ENCODE measurements around the gene REPIN1.

DNA sequence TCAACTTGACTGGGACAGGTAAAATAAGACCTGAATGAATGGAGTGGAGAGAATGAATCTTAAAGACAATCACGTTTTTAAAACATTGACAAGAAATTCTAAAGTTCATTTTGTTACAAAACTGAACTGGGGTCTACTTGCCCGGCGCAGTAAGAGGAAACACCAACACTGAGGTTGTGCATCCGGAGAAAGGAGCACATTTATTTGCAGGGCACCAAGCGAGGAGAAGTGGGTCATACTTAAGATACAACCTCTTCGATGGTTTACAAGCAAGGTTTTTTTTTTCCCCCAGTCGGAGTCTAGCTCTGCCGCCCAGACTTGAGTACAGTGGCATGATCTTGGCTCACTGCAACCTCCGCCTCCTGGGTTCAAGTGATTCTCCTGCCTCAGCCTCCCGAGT lies 3.4 kb upstream of the REPIN1 start:
- no peak for TF ChIP-seq CTCF (IDR thresholded peaks at IDR 0.05; ENCODE audit: poor library complexity)
- TF ChIP-seq EZH2 (IDR thresholded peaks at IDR 0.05; ENCODE audit: borderline replicate concordance), result no peak
- TF ChIP-seq EZH2phosphoT487 (IDR thresholded peaks at IDR 0.05; ENCODE audit: low read depth, severe bottlenecking, unreplicated experiment), result no peak
